B cell (primary cell): ENCODE measurements around the gene HOXA5. TPM values are rescaled to one million over a fixed set of nuclear protein-coding genes. Genes with fewer than 3 reads are reported as not detected.

Source experiments
- ATAC-seq: fragments of 200-7000 bp; cut with Tn5 transposase; one replicate; pipeline ENCODE4 v1.10.0; 2021; ENCODE audit warnings: low read depth, mild to moderate bottlenecking, moderate number of reproducible peaks, moderate library complexity
- CTCF ChIA-PET: fragments of 350-600 bp; sonication (Branson Sonifier 250); formaldehyde crosslinking; loops from one replicate; lab custom pipeline; 2021; ENCODE audit warnings: antibody characterized with exemption, inconsistent platforms; lab: Charles Lee
- POLR2A ChIA-PET: fragments of 350-600 bp; sonication (Branson Sonifier 250); formaldehyde crosslinking; loops from one replicate; lab custom pipeline; 2021; ENCODE audit warnings: antibody characterized with exemption; lab: Charles Lee
- DNase-seq: peaks from one replicate; pipeline ENCODE4 v3.0.0; 2013
- H2AFZ ChIP-seq: 2 replicates; pipeline ENCODE4 v1.6.1; 2012; ENCODE audit warnings: mild to moderate bottlenecking, low read depth, low read length; ENCODE audit not compliant: insufficient read depth, poor library complexity, severe bottlenecking
- H3K27ac ChIP-seq, 2 donors: 1 replicate in 1 of 2; 2 replicates in 1 of 2; pipeline ENCODE4 v1.5.1; 2012 to 2013; ENCODE audit warnings: low read length in 2 of 2, mild to moderate bottlenecking in 2 of 2, moderate library complexity in 1 of 2
- H3K27me3 ChIP-seq, 4 experiments: fragments of 200-600 bp in 1 of 4; sonication (generic) in 1 of 4; replicated peaks in 1 of 4; 1 replicate in 2 of 4; 2 replicates in 2 of 4; pipeline versions ENCODE4 v1.6.1 to v1.7.0; 2013 to 2016; ENCODE audit warnings: low read length in 3 of 4, mild to moderate bottlenecking in 2 of 4, mixed read lengths in 1 of 4, moderate library complexity in 1 of 4; ENCODE audit not compliant: insufficient read depth in 4 of 4, control insufficient read depth in 3 of 4; ENCODE audit errors: control extremely low read depth in 1 of 4
- H3K36me3 ChIP-seq, 2 experiments: replicated peaks in 1 of 2; 1 replicate in 1 of 2; 2 replicates in 1 of 2; pipeline versions ENCODE4 v1.6.1 to v1.7.1; 2013; ENCODE audit warnings: low read length in 1 of 2; ENCODE audit not compliant: insufficient read depth in 2 of 2, control insufficient read depth in 1 of 2; ENCODE audit errors: control extremely low read depth in 1 of 2, extremely low read depth in 1 of 2
- H3K4me1 ChIP-seq, 2 donors: fragments of 200-600 bp in 1 of 2; sonication (generic) in 1 of 2; 1 replicate in 1 of 2; 2 replicates in 1 of 2; pipeline versions ENCODE4 v1.5.1 to v1.6.1; 2013 to 2017; ENCODE audit warnings: low read length in 2 of 2; ENCODE audit not compliant: control insufficient read depth in 2 of 2, insufficient read depth in 2 of 2
- H3K4me2 ChIP-seq: replicated peaks from 2 replicates; pipeline ENCODE3; 2012; ENCODE audit warnings: mild to moderate bottlenecking, low read depth, low read length; ENCODE audit not compliant: poor library complexity, severe bottlenecking
- H3K4me3 ChIP-seq, 5 experiments: fragments of 200-600 bp in 1 of 5; sonication (generic) in 1 of 5; 1 replicate in 3 of 5; 2 replicates in 2 of 5; pipeline versions ENCODE4 v1.5.1 to v1.7.0; 2011 to 2016; ENCODE audit warnings: low read length in 4 of 5, mild to moderate bottlenecking in 4 of 5, low read depth in 2 of 5, control low read depth in 1 of 5, moderate library complexity in 1 of 5; ENCODE audit not compliant: insufficient read depth in 1 of 5; ENCODE audit errors: control extremely low read depth in 1 of 5, extremely low read depth in 1 of 5
- H3K79me2 ChIP-seq: fragments of 200-600 bp; sonication (generic); one replicate; pipeline ENCODE4 v1.6.0; 2016; ENCODE audit warnings: low read length; ENCODE audit not compliant: control insufficient read depth, insufficient read depth
- H3K9ac ChIP-seq: fragments of 200-600 bp; sonication (generic); 2 replicates; pipeline ENCODE4 v1.6.1; 2017; ENCODE audit warnings: mild to moderate bottlenecking, low read length, moderate library complexity
- H3K9me3 ChIP-seq, 3 donors: one replicate each; pipeline versions ENCODE4 v1.6.1 to v1.7.1; 2013; ENCODE audit warnings: low read length in 2 of 3; ENCODE audit not compliant: control insufficient read depth in 2 of 3, insufficient read depth in 1 of 3; ENCODE audit errors: control extremely low read depth in 1 of 3
- H4K20me1 ChIP-seq: 2 replicates; pipeline ENCODE4 v1.6.0; 2012; ENCODE audit warnings: mild to moderate bottlenecking, low read length; ENCODE audit not compliant: insufficient read depth, control insufficient read depth, poor library complexity, severe bottlenecking
- H3K27ac Mint-ChIP-seq: one replicate; pipeline ENCODE4 v1.8.0; 2021; ENCODE audit warnings: mixed read lengths
- H3K27me3 Mint-ChIP-seq: one replicate; pipeline ENCODE4 v1.8.0; 2021; ENCODE audit warnings: mixed read lengths
- H3K4me1 Mint-ChIP-seq: one replicate; pipeline ENCODE4 v1.8.0; 2021; ENCODE audit warnings: mixed read lengths
- H3K4me3 Mint-ChIP-seq: one replicate; pipeline ENCODE4 v1.8.0; 2021; ENCODE audit warnings: mixed read lengths
- H3K9me3 Mint-ChIP-seq: one replicate; pipeline ENCODE4 v1.8.0; 2022; ENCODE audit warnings: mixed read lengths; ENCODE audit not compliant: insufficient read depth
- EZH2 ChIP-seq: IDR thresholded peaks from 2 replicates; pipeline ENCODE4 v1.6.1; 2012; ENCODE audit warnings: borderline replicate concordance, low read depth, mild to moderate bottlenecking, moderate library complexity, low read length; ENCODE audit not compliant: insufficient read depth, poor library complexity, severe bottlenecking
- WGBS: methylation state at CpG from one replicate; pipeline ENCODE4 v1.1.5; 2013; ENCODE audit warnings: missing lambda C conversion rate; ENCODE audit not compliant: insufficient coverage; 5-methylcytosine and 5-hydroxymethylcytosine counted together
- intact Hi-C: fragments of 100-400 bp; cut with micrococcal nuclease; formaldehyde crosslinking; loops from one replicate; pipeline ENCODE4 v1.10.0; 2022
- polyA plus RNA-seq: library from polyadenylated mRNA; depleted of rRNA; stranded (reverse); fragments of >200 nt; gene quantifications from 2 replicates; pipeline ENCODE4 v1.2.3, GENCODE V29; 2012
- total RNA-seq, 2 donors: library from RNA; stranded (reverse); fragments of 120-200 nt in 1 of 2; gene quantifications; 1 replicate in 1 of 2; 2 replicates in 1 of 2; pipeline versions ENCODE4 v1.2.3 to v1.2.4, GENCODE V29; 2013 to 2022
- TF ChIP-seq, protein P1 (sequence below): fragments of 200-600 bp; IDR thresholded peaks from one replicate; pipeline ENCODE4 v1.8.0; 2022; ENCODE audit warnings: antibody characterized with exemption, mild to moderate bottlenecking

HOXA5 gene
- total and polyA plus RNA-seq, 2 donors (not counting 1 experiment from before 2014, with no cell fraction given), result not detected

DNA sequence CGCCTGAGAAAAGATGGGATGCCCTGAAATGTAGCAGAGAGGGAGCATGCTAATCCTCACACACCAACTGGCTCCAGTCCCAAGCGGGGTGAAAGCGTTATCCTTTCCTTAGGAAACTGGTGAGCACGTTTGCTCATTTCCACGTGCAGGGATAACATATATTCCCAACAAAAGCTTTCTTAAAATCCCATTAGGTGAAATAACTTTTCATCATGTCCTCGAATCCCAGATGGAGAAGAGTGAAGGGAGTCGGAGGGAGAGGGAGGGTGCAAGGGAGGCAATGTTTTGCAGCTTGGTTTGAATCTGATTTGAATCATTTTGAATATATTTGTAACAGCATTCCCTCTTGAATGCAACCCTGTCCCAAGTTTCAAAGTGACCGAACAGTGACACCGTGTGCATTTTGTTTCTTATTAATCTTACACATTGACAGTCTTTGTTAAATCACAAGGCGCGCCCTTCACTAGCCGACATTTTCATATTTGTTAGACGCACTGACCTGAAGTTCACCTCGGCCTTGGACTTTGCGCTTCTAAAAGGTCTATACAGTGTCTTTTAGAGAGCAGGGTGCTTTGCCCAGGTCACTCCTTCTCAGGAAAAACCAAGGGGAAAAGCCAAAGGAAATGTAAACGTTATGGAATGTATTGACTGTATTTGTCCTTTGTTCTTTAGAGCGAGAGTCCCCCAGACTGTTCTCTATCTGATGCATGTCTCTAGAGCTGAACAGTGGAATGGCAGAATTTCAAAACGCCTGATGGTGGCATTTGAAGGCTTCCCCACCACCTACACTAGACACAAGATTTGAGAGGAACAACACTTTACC, 9.9 kb downstream of the HOXA5 start:
- CTCF ChIA-PET, result no interaction called here
- Mint-ChIP-seq H3K9me3 (peaks cover 2% of the 10 kb centered on the region), H3K27me3 (peaks cover 65% of the 10 kb centered on the region), H3K4me3 (no peak overlapping the region), H3K27ac (no peak overlapping the region), H3K4me1 (no peaks in the 10 kb centered on the region)
- POLR2A ChIA-PET, result no interaction called here
- Histone ChIP-seq H2AFZ (no peak overlapping the region), H3K79me2 (no peaks in the 10 kb centered on the region), H3K4me2 (no peak overlapping the region), H3K27ac (no peak overlapping the region), H3K4me3 (no peak overlapping the region), H3K4me1 (no peaks in the 10 kb centered on the region), H4K20me1 (no peaks in the 10 kb centered on the region), H3K9ac (no peak overlapping the region), H3K27me3 (peaks cover 0 to 29% (median 14%) of the 10 kb centered on the region in 4 experiments), H3K9me3 (peaks cover 0 to 13% (median 0%) of the 10 kb centered on the region in 3 donors), H3K36me3 (no peaks in the 10 kb centered on the region)
- ATAC-seq (no peak), DNase-seq (no peak)
- intact Hi-C loops, result no loop called here
- TF ChIP-seq EZH2, result no peak
- TF ChIP-seq, protein P1, sequence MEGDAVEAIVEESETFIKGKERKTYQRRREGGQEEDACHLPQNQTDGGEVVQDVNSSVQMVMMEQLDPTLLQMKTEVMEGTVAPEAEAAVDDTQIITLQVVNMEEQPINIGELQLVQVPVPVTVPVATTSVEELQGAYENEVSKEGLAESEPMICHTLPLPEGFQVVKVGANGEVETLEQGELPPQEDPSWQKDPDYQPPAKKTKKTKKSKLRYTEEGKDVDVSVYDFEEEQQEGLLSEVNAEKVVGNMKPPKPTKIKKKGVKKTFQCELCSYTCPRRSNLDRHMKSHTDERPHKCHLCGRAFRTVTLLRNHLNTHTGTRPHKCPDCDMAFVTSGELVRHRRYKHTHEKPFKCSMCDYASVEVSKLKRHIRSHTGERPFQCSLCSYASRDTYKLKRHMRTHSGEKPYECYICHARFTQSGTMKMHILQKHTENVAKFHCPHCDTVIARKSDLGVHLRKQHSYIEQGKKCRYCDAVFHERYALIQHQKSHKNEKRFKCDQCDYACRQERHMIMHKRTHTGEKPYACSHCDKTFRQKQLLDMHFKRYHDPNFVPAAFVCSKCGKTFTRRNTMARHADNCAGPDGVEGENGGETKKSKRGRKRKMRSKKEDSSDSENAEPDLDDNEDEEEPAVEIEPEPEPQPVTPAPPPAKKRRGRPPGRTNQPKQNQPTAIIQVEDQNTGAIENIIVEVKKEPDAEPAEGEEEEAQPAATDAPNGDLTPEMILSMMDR, result no peak
- 93% methylated on average over 11 of the region's 18 CpGs for WGBS

DNA sequence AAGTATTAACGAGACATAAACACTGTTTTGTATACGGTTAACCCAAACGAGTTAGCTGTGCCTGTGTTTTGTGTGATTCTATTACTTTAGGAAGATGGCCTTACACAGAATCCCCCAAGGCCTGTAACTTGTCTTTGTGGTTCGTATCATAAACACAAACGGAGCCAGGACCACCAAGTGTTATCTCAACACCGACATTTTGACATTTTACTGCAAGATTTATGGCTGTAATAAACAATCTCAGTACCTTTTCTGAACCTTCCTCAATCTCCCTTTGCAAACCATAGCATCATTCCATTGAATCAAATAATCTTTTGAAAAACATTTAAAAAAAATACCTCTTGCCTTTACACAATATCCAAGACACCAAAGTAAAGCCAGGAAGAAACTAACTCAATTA, 10.5 kb downstream of the HOXA5 start:
- Mint-ChIP-seq H3K9me3 (peaks cover 2% of the 10 kb centered on the region), H3K27ac (no peak overlapping the region), H3K27me3 (peaks cover 64% of the 10 kb centered on the region), H3K4me3 (no peak overlapping the region), H3K4me1 (no peaks in the 10 kb centered on the region)
- Histone ChIP-seq H3K4me2 (no peak overlapping the region), H2AFZ (no peak overlapping the region), H3K9me3 (peaks cover 0 to 13% (median 0%) of the 10 kb centered on the region in 3 donors), H3K36me3 (no peaks in the 10 kb centered on the region), H3K4me1 (no peaks in the 10 kb centered on the region), H3K27ac (no peak overlapping the region), H3K79me2 (no peaks in the 10 kb centered on the region), H3K4me3 (no peak overlapping the region), H3K9ac (no peak overlapping the region), H3K27me3 (peaks cover 0 to 28% (median 16%) of the 10 kb centered on the region in 4 experiments), H4K20me1 (no peaks in the 10 kb centered on the region)
- no peak for ATAC-seq
- ChIA-PET POLR2A (no interaction called here), CTCF (no interaction called here)
- no peak for DNase-seq
- WGBS, result 75% methylated on average over 3 of the region's 6 CpGs
- TF ChIP-seq, protein P1, result no peak
- no peak for TF ChIP-seq EZH2
- intact Hi-C loops, result no loop called here
